ENCODE measurements around the gene CCDC92. TPM values are rescaled to one million over a fixed set of nuclear protein-coding genes. Genes with fewer than 3 reads are reported as not detected.

CCDC92 gene
- total and polyA plus RNA-seq, 2 donors (not counting 1 experiment from before 2014, with no cell fraction given): 26.6 to 36.2 TPM

GRCh38 chr12:123958876-123959275, 13.8 kb downstream of the CCDC92 start:
- Histone ChIP-seq H3K9me3 (ENCODE audit: control extremely low read depth in 1 of 3, control insufficient read depth in 2 of 3, insufficient read depth in 1 of 3, low read length in 2 of 3) (no peaks in the 10 kb centered on the region), H3K79me2 (ENCODE audit: control insufficient read depth, insufficient read depth, low read length) (peaks cover 5% of the 10 kb centered on the region), H3K9ac (ENCODE audit: low read length) (no peak overlapping the region), H2AFZ (ENCODE audit: insufficient read depth, low read depth, low read length, poor library complexity, severe bottlenecking) (no peak overlapping the region), H3K4me1 (ENCODE audit: control insufficient read depth in 2 of 2, insufficient read depth in 2 of 2, low read length in 2 of 2) (no peaks in the 10 kb centered on the region), H3K27me3 (replicated peaks in 1 of 4; ENCODE audit: control extremely low read depth in 1 of 4, control insufficient read depth in 3 of 4, insufficient read depth in 4 of 4, low read length in 3 of 4) (no peaks in the 10 kb centered on the region), H3K4me2 (replicated peaks; ENCODE audit: low read depth, low read length, poor library complexity, severe bottlenecking) (no peak overlapping the region), H3K36me3 (replicated peaks in 1 of 2; ENCODE audit: control extremely low read depth in 1 of 2, control insufficient read depth in 1 of 2, extremely low read depth in 1 of 2, insufficient read depth in 2 of 2, low read length in 1 of 2) (peaks cover 0 to 3% of the 10 kb centered on the region in 2 experiments), H4K20me1 (ENCODE audit: control insufficient read depth, insufficient read depth, low read length, poor library complexity, severe bottlenecking) (no peaks in the 10 kb centered on the region), H3K27ac (ENCODE audit: low read length in 2 of 2) (no peak overlapping the region), H3K4me3 (ENCODE audit: control extremely low read depth in 1 of 5, extremely low read depth in 1 of 5, insufficient read depth in 1 of 5, low read depth in 2 of 5, low read length in 4 of 5) (no peak overlapping the region)
- Mint-ChIP-seq H3K4me1 (no peaks in the 10 kb centered on the region), H3K4me3 (no peak overlapping the region), H3K27ac (no peak overlapping the region), H3K9me3 (ENCODE audit: insufficient read depth) (no peaks in the 10 kb centered on the region), H3K27me3 (no peaks in the 10 kb centered on the region)
- no peak for DNase-seq
- POLR2A ChIA-PET: no interaction called here
- CTCF ChIA-PET: interaction anchor here (0.6 kb wide), 1 partner anchor 1622 kb away, joined by 3 read pairs; no protein-coding TSS in a partner anchor
- TF ChIP-seq CTCF (IDR thresholded peaks at IDR 0.05) (no peak), EZH2 (IDR thresholded peaks at IDR 0.05; ENCODE audit: borderline replicate concordance, insufficient read depth, low read depth, low read length, poor library complexity, severe bottlenecking) (no peak)
- 99% methylated on average over 5 of the region's 9 CpGs for WGBS (ENCODE audit: insufficient coverage)
- intact Hi-C loops (cut with micrococcal nuclease): no loop called here
- no peak for ATAC-seq (ENCODE audit: low read depth)

- H3K79me2 ChIP-seq (ENCODE audit: control insufficient read depth, insufficient read depth, low read length): peaks cover 5% of the 10 kb centered on the region
- no peak for ATAC-seq (ENCODE audit: low read depth)
- Mint-ChIP-seq H3K27ac (no peak overlapping the region), H3K4me3 (no peak overlapping the region), H3K9me3 (ENCODE audit: insufficient read depth) (no peaks in the 10 kb centered on the region), H3K4me1 (no peaks in the 10 kb centered on the region), H3K27me3 (no peaks in the 10 kb centered on the region)
- no peak overlapping the region for H3K27ac ChIP-seq (ENCODE audit: low read length in 2 of 2)
- intact Hi-C loops (cut with micrococcal nuclease): no loop called here
- H4K20me1 ChIP-seq (ENCODE audit: control insufficient read depth, insufficient read depth, low read length, poor library complexity, severe bottlenecking): no peaks in the 10 kb centered on the region
- no peak overlapping the region for H2AFZ ChIP-seq (ENCODE audit: insufficient read depth, low read depth, low read length, poor library complexity, severe bottlenecking)
- DNase-seq: no peak
- no peaks in the 10 kb centered on the region for H3K9me3 ChIP-seq (ENCODE audit: control extremely low read depth in 1 of 3, control insufficient read depth in 2 of 3, insufficient read depth in 1 of 3, low read length in 2 of 3)
- TF ChIP-seq EZH2 (IDR thresholded peaks at IDR 0.05; ENCODE audit: borderline replicate concordance, insufficient read depth, low read depth, low read length, poor library complexity, severe bottlenecking) (no peak), CTCF (IDR thresholded peaks at IDR 0.05) (no peak)
- ChIA-PET CTCF (interaction anchor here (0.6 kb wide), 1 partner anchor 1622 kb away, joined by 3 read pairs; no protein-coding TSS in a partner anchor), POLR2A (no interaction called here)
- H3K36me3 ChIP-seq (replicated peaks in 1 of 2; ENCODE audit: control extremely low read depth in 1 of 2, control insufficient read depth in 1 of 2, extremely low read depth in 1 of 2, insufficient read depth in 2 of 2, low read length in 1 of 2): peaks cover 0 to 3% of the 10 kb centered on the region in 2 experiments
- no peaks in the 10 kb centered on the region for H3K4me1 ChIP-seq (ENCODE audit: control insufficient read depth in 2 of 2, insufficient read depth in 2 of 2, low read length in 2 of 2)
- no peaks in the 10 kb centered on the region for H3K27me3 ChIP-seq (replicated peaks in 1 of 4; ENCODE audit: control extremely low read depth in 1 of 4, control insufficient read depth in 3 of 4, insufficient read depth in 4 of 4, low read length in 3 of 4)
- no peak overlapping the region for H3K4me3 ChIP-seq (ENCODE audit: control extremely low read depth in 1 of 5, extremely low read depth in 1 of 5, insufficient read depth in 1 of 5, low read depth in 2 of 5, low read length in 4 of 5)
- H3K9ac ChIP-seq (ENCODE audit: low read length): no peak overlapping the region
- WGBS (ENCODE audit: insufficient coverage): 98% methylated on average over 5 of the region's 8 CpGs
- H3K4me2 ChIP-seq (replicated peaks; ENCODE audit: low read depth, low read length, poor library complexity, severe bottlenecking): no peak overlapping the region
These were observed 14.2 kb downstream of the CCDC92 start for GRCh38 chr12:123958462-123958861.
